Effector memory CD8-positive, alpha-beta T cell (primary cell): ENCODE measurements around the gene PCIF1.
"Not testable (repeated sequence)": the region's sequence is repeated elsewhere in the genome, so short reads cannot be mapped to it uniquely, and the experiment has no call there.

Source experiments
- ATAC-seq: fragments of 150-1000 bp; cut with Tn5 transposase; replicated peaks from 2 replicates; pipeline ENCODE4 v1.10.0; 2021; ENCODE audit warnings: mild to moderate bottlenecking, moderate library complexity
- DNase-seq, 3 experiments: peaks; one replicate each; pipeline ENCODE4 v3.0.0; 2021
- H3K27ac Mint-ChIP-seq, 2 donors: one replicate each; pipeline ENCODE4 v1.8.0; 2022; ENCODE audit warnings: mild to moderate bottlenecking in 2 of 2, mixed read lengths in 2 of 2, moderate library complexity in 2 of 2
- H3K27me3 Mint-ChIP-seq, 2 donors: one replicate each; pipeline ENCODE4 v1.8.0; 2022; ENCODE audit warnings: mixed read lengths in 2 of 2
- H3K36me3 Mint-ChIP-seq: one replicate; pipeline ENCODE4 v1.8.0; 2022; ENCODE audit warnings: mild to moderate bottlenecking, moderate library complexity, mixed read lengths; ENCODE audit not compliant: insufficient read depth
- H3K4me1 Mint-ChIP-seq, 2 donors: one replicate each; pipeline ENCODE4 v1.8.0; 2022; ENCODE audit warnings: low read depth in 2 of 2, mixed read lengths in 2 of 2
- H3K4me3 Mint-ChIP-seq, 2 donors: one replicate each; pipeline ENCODE4 v1.8.0; 2022; ENCODE audit warnings: mild to moderate bottlenecking in 2 of 2, mixed read lengths in 2 of 2, moderate library complexity in 2 of 2
- H3K9me3 Mint-ChIP-seq, 2 donors: one replicate each; pipeline ENCODE4 v1.8.0; 2022; ENCODE audit warnings: mixed read lengths in 2 of 2

The PCIF1 gene

DNA sequence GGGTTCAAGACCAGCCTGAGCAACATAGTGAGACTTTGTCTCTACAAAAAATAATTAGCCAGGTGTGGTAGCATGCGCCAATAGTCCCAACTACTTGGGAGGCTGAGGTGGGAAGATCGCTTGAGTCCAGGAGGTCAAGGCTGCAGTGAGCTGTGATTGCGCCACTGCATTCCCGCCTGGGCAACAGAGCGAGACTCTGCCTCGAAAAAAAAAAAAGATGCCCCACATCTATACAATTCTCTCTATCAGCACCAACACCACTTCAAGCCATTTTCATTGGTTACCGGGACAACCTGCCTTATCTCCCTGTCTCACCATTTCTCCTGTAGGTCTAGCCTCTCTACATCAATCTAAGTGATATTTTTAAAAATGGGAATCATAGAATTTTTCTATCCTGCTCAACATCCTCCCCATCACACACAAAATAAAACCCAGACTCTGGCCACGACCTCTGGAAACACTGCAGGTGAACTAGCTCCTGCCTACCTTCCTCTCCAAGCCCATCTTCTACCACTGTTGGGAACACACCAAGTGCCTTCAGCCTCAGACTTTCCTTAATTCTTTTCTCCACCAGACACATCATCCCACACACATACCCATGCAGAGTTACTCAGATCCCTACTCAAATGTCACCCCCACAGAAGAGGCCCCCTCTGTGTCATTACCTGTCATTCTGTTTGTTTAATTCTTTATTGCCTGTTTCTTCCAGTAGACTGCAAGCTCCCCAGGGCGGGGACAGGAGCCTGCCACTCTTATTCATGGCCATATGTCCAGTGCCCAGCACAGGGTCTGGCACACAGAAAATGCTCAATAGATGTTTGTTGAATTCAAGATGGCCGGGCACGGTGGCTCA is 12.9 kb upstream of the PCIF1 start:
- H3K4me3 Mint-ChIP-seq = no peak overlapping the region
- H3K4me1 Mint-ChIP-seq = no peaks in the 10 kb centered on the region
- peaks cover 29 to 56% of the 10 kb centered on the region in 2 donors for H3K27me3 Mint-ChIP-seq
- no peak for ATAC-seq
- no peak for DNase-seq
- no peaks in the 10 kb centered on the region for H3K9me3 Mint-ChIP-seq
- H3K27ac Mint-ChIP-seq = no peak overlapping the region
- no peaks in the 10 kb centered on the region for H3K36me3 Mint-ChIP-seq

DNA sequence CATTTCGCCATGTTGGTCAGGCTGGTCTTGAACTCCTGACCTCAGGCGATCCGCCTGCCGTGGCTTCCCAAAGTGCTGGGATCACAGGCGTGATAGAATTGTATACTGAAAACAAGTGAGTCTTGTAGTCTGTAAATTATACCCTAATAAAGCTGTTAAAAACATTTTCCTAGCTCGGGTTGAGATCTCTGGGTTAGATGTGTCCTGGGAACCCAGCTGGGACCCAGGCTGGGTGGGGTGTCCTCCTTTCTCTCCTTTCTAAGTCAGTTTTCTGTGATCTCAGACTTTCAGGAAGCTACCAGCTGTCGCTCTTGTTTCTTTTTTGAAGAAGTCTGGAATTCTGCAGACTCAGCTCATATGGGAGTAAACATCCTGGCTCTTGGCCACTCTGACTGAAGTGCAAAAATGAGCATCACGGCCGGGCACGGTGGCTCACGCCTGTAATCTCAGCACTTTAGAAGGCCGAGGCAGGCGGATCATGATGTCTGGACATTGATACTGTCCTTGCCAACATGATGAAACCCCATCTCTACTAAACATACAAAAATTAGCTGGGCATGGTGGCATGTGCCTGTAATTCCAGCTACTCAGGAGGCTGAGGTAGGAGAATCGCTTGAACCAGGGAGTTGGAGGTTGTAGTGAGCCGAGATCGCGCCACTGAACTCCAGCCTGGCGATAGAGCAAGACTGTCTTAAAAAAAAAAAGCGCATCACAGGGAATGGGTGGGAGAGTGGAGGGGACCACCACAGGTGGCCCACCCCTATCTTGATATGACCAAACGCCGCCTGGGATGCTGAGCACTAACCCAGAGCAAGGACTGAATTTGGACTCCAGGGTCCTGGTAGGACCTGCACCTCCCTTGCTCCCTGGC is 9.9 kb upstream of the PCIF1 start:
- no peaks in the 10 kb centered on the region for H3K9me3 Mint-ChIP-seq
- no peak overlapping the region for H3K4me3 Mint-ChIP-seq
- no peak overlapping the region for H3K27ac Mint-ChIP-seq
- H3K4me1 Mint-ChIP-seq = no peaks in the 10 kb centered on the region
- peaks cover 23 to 33% of the 10 kb centered on the region in 2 donors for H3K27me3 Mint-ChIP-seq
- DNase-seq (no peak), ATAC-seq (no peak)
- peaks cover 3% of the 10 kb centered on the region for H3K36me3 Mint-ChIP-seq

DNA sequence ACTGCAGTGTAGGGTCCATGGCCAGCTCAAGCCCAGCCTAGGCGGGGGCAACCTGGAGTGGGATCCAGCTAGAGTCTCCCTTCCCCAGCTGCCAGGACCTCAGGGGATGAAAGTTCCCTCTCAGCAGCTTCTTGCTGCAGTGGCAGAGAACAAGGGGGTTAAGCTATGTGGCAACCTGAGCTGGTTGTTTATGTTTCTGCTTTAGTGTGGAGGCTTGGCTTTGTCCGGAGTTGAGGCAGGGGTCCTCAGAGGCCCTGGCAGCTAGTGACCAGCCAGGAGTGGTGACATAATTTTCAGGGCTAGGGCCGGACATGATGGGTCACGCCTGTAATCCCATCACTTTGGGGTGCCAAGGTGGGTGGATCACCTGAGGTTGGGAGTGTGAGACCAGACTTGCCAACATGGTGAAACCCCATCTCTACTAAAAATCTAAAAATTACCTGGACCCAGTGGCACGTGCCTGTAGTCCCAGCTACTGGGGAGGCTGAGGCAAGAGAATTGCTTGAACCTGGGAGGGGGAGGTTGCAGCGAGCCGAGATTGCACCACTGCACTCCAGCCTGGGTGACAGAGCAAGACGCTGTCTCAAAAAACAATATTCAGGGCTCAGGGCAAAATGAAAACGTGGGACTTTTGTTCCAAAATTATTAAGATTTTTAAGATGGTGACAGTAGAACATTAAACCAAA is 8.5 kb upstream of the PCIF1 start:
- DNase-seq = no peak
- Mint-ChIP-seq H3K4me1 (no peaks in the 10 kb centered on the region), H3K36me3 (peaks cover 3% of the 10 kb centered on the region), H3K27ac (no peak overlapping the region), H3K27me3 (peaks cover 12 to 19% of the 10 kb centered on the region in 2 donors), H3K4me3 (no peak overlapping the region), H3K9me3 (no peaks in the 10 kb centered on the region)
- no peak for ATAC-seq

DNA sequence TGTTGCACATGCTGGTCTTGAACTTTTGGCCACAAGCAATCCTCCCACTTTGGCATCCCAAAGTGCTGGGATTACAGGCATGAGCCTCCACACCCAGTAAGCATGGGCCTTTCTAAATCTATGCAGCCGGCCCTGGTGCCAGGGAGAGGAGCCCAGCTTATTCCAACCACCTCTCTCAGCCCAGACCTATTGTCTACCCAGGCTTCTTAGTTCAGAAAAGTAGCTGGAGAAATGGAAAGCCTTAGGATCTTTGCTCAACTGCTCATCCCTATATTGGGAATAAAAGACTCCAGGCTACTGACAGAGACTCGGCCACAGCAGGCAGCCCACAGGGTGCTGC is 7.8 kb upstream of the PCIF1 start:
- H3K27ac Mint-ChIP-seq = no peak overlapping the region
- H3K4me1 Mint-ChIP-seq = no peaks in the 10 kb centered on the region
- peaks cover 5 to 12% of the 10 kb centered on the region in 2 donors for H3K27me3 Mint-ChIP-seq
- H3K9me3 Mint-ChIP-seq = no peaks in the 10 kb centered on the region
- H3K36me3 Mint-ChIP-seq = peaks cover 3% of the 10 kb centered on the region
- H3K4me3 Mint-ChIP-seq = no peak overlapping the region
- no peak for DNase-seq
- no peak for ATAC-seq

DNA sequence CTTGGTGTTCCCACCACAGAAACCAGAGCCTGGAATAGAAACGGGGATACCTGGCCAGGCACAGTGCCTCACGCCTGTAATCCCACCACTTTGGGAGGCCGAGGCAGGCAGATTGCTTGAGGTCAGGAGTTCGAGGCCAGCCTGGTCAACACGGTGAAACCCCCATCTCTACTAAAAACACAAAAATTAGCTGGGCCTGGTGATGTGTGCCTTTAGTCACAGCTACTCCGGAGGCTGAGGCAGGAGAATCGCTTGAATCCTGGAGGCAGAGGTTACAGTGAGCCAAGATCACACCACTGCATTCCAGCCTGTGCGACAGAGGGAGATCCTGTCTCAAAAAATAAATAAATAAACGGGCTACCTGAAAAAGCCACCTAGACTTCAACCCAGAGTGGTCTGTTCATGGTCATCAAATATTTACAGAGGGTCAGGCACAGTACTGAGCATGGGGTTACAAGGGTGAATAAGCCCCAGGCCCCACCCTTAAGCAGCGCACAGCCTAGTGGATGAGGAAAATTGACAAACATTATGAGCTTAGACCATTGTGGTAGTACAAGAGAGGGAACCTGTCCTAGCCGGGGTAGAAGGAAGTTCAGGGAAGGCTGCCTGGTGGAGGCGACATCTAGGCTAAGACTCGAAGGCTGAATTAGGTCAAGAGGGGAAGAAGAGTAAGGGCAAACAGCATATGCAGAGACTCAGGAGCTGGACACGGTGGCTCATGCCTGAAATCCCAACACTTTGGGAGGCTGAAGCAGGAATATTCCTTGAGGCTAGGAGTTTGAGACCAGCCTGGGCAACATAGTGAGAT is 7.2 kb upstream of the PCIF1 start:
- Mint-ChIP-seq H3K27me3 (peaks cover 0 to 6% of the 10 kb centered on the region in 2 donors), H3K27ac (peak overlapping the region in 1 of 2 donors; percentile 63), H3K9me3 (no peaks in the 10 kb centered on the region), H3K4me3 (no peak overlapping the region), H3K4me1 (no peaks in the 10 kb centered on the region), H3K36me3 (peaks cover 3% of the 10 kb centered on the region)
- DNase-seq = no peak
- no peak for ATAC-seq

DNA sequence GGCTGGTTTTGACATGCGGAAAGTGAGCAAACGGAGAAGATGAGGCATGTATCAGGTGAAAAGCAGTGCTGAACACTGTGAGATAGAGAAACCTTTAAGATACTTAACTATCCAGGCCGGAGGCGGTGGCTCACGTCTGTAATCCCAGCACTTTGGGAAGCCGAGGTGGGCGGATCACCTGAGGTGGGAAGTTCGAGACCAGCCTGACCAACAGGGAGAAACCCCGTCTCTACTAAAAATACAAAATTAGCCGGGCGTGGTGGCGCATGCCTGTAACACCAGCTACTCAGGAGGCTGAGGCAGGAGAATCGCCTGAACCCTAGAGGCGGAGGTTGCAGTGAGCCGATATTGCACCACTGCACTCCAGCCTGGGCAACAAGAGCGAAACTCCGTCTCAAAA is 2.8 kb upstream of the PCIF1 start:
- not testable (repeated sequence) for H3K27ac Mint-ChIP-seq, H3K4me1 Mint-ChIP-seq, H3K9me3 Mint-ChIP-seq, H3K27me3 Mint-ChIP-seq, DNase-seq, H3K4me3 Mint-ChIP-seq, ATAC-seq
- H3K36me3 Mint-ChIP-seq = peaks cover 34% of the 10 kb centered on the region

DNA sequence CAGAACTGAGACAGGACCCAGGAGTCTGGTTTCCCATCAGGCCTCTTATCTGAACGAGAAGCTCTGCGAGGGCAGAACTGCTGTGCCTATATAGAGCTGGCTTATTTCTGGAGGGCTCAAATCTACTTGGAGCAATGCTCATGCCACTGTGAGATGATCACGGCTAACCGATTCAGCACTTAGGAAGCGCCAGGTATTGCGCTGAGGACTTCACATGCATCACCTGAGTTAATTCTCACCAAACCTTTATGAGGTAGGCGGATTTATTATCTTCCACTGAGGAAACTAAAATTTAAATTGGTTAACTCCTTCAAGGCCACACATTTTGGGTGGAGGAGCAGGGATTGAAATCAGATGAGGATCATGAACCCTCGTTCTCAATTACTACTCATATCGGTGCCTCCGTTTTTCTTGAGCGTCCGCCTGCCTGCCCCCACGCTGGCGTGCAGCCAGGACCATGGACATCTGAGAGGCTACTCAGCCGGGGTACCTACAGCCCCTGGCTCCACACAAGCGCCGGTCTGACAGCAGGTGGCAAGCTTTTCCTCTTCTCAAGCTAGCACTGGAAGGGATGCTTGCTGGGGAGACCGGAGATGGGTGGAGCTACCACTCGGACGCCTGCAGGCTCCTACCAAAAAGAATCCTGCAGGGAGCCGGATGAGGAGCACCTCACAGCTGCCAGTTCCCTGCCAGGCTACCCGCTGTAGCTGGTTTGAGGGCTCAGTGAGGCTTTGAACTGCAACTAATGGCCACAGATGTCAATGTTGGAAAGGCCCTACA is 1.0 kb upstream of the PCIF1 start:
- Mint-ChIP-seq H3K27ac (peak overlapping the region; percentile 97 to 99), H3K4me1 (peaks cover 17 to 19% of the 10 kb centered on the region in 2 donors), H3K4me3 (peak overlapping the region; percentile 98 to 99), H3K9me3 (no peaks in the 10 kb centered on the region), H3K27me3 (no peaks in the 10 kb centered on the region), H3K36me3 (peaks cover 47% of the 10 kb centered on the region)
- ATAC-seq (no peak), DNase-seq (peak; percentile 25 to 40 (median 28))

DNA sequence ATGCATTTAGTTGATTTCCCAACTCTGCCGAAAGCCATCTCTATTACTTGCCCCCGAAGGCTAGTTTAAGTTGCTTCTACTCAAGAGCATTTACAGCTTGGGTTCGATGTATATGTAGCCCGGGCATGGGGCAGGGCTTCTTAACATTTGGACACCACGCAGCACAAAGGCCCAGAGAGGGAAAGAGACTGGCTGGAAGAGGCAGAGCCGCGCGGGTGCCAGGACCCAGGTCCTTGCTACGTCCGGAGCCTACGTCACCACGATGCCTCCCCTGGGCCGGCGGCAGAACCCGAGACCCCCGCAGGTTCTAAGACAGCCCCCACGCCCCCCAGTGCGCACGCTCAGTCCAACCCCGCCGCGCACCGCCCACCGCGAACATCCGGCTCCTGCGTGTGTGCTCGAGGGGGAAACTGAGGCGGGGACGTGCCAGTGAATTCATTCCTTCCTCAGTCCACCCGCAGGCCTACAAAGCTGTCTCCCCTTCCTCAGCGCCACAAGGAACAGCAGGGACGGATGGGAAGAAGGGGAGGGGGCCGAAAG is 367 bp upstream of the PCIF1 start:
- Mint-ChIP-seq H3K27me3 (no peaks in the 10 kb centered on the region), H3K9me3 (no peaks in the 10 kb centered on the region), H3K27ac (peak overlapping the region; percentile 97 to 99), H3K36me3 (peaks cover 53% of the 10 kb centered on the region), H3K4me1 (peaks cover 21% of the 10 kb centered on the region in 2 donors), H3K4me3 (peak overlapping the region; percentile 98 to 99)
- ATAC-seq (peak; percentile 4), DNase-seq (peak in 2 of 3 experiments; percentile 18 to 40)

DNA sequence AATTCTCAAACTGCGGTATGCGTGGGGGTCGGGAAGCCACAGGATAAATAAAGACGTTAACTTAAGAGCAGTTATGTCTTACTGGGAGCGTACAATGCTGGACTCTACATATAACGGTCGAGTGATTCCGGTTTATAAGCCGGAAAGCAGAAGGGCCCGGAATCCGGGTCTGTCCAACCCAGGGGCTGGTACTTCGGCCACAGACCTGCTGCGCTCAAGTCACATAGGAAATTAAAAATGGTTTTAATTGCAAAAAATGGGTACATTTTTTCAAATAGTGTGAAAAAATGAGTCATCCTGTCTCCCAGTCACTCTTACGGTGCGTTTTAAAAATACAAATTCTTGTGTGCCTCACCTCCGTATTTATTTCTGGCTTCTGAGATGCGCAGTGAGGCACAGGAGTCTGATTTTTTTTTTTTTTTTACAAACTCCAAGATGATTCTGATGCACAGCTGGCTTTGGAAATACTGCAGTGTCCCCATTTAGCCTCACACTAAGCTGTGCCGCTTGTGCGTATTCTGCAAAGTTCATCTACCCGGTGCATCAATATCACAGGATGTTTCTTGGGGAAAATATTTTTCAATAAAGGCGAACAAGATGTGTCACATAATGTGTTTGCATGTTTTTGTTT is 1.0 kb downstream of the PCIF1 start:
- Mint-ChIP-seq H3K4me1 (peaks cover 21 to 24% of the 10 kb centered on the region in 2 donors), H3K4me3 (peak overlapping the region; percentile 98 to 99), H3K27me3 (no peaks in the 10 kb centered on the region), H3K27ac (peak overlapping the region; percentile 97 to 99), H3K36me3 (peaks cover 66% of the 10 kb centered on the region), H3K9me3 (no peaks in the 10 kb centered on the region)
- ATAC-seq = no peak
- DNase-seq = no peak

DNA sequence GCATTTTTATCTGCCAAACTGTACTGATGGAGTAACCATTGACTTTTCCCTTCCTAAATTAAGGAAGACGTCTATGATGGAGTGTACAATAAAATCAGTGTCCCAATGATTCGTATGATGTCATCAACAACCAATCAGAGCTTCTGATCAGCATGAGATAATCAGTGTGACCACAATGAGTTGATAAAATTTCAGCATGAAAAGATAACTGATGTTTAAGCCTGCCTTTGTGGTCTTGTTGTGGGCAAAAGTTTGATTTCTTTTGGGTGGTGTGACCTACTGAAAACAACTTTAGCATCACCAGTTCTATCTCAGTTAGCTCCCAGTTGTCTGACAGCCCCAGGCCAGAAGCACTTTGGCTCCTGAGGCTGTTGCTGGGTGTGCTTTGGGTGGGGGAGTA is 3.3 kb downstream of the PCIF1 start:
- Mint-ChIP-seq H3K27me3 (no peaks in the 10 kb centered on the region), H3K36me3 (peaks cover 79% of the 10 kb centered on the region), H3K27ac (peak overlapping the region; percentile 82 to 92), H3K4me3 (peak overlapping the region; percentile 50 to 59), H3K9me3 (no peaks in the 10 kb centered on the region), H3K4me1 (peaks cover 21 to 24% of the 10 kb centered on the region in 2 donors)
- no peak for DNase-seq
- ATAC-seq = no peak

DNA sequence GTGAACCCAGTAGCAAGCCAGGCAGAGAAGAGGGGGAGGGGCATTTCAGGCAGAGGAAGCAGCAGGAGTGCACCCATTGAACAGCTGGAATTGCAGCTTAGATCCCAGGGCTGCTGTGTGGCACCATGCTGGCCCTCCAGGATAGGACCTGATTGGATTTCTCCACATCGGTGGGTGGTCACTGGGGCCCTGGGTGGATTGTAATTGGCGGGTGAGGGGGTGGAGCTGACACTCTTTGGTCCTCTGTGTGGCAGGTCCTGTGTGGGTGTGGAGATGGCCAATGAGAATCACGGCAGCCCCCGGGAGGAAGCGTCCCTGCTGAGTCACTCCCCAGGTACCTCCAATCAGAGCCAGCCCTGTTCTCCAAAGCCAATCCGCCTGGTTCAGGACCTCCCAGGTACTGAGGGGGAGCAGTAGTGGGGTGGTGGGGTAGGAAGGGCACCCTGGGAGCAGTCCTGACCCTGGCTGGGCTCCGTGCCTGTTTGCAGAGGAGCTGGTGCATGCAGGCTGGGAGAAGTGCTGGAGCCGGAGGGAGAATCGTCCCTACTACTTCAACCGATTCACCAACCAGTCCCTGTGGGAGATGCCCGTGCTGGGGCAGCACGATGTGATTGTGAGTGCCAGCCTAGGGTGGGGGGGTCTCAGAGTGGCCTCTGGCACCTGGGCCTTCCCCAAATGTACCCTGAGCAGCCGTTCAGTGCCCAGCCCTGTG is 4.4 kb downstream of the PCIF1 start:
- peaks cover 17 to 22% of the 10 kb centered on the region in 2 donors for H3K4me1 Mint-ChIP-seq
- ATAC-seq (no peak), DNase-seq (no peak)
- peak overlapping the region; percentile 82 to 92 for H3K27ac Mint-ChIP-seq
- H3K36me3 Mint-ChIP-seq = peaks cover 83% of the 10 kb centered on the region
- H3K9me3 Mint-ChIP-seq = no peaks in the 10 kb centered on the region
- no peaks in the 10 kb centered on the region for H3K27me3 Mint-ChIP-seq
- H3K4me3 Mint-ChIP-seq = peak overlapping the region in 1 of 2 donors; percentile 59
